Endothelial cell of umbilical vein (primary cell): Measurements from ENCODE around the gene PHF12. TPM values are rescaled to one million over a fixed set of nuclear protein-coding genes. Genes with fewer than 3 reads are reported as not detected.

Source experiments
- BruUV-seq: library from RNA; stranded (reverse); fragments of 400-500 nt; replicated peaks from 2 replicates; lab custom pipeline; 2021; lab: Mats Ljungman, UMichigan
- CTCF ChIA-PET: fragments of 300-600, 350-600 bp; sonication (Branson Sonifier 250); formaldehyde crosslinking; loops from one replicate; lab custom pipeline; 2021; ENCODE audit warnings: antibody characterized with exemption, inconsistent platforms; lab: Charles Lee
- POLR2A ChIA-PET: fragments of 300-600, 350-600 bp; sonication (Branson Sonifier 250); formaldehyde crosslinking; loops from one replicate; lab custom pipeline; 2021; ENCODE audit warnings: antibody characterized with exemption, inconsistent platforms; lab: Charles Lee
- DNase-seq: peaks from one replicate; pipeline ENCODE4 v3.0.0-alpha.2; 2011; ENCODE audit warnings: low read depth, low spot score
- FAIRE-seq: peaks from 2 replicates; lab custom pipeline; 2011; peaks lifted over from hg19 to GRCh38; lab: Jason Lieb, UNC
- H2AFZ ChIP-seq: 2 replicates; pipeline ENCODE4 v1.6.0; 2012; ENCODE audit warnings: low read depth, low read length, control low read depth, inconsistent platforms
- H3K27ac ChIP-seq: 2 replicates; pipeline ENCODE4 v1.5.1; 2011; ENCODE audit warnings: low read depth, mild to moderate bottlenecking, control low read depth, low read length, moderate library complexity; ENCODE audit not compliant: insufficient read depth
- H3K27me3 ChIP-seq, 2 experiments: 2 replicates each; pipeline versions ENCODE4 v1.6.0 to v1.6.1; 2011; ENCODE audit warnings: low read length in 2 of 2, mixed read lengths in 1 of 2; ENCODE audit not compliant: control insufficient read depth in 2 of 2, insufficient read depth in 2 of 2
- H3K36me3 ChIP-seq, 2 experiments: 2 replicates in 1 of 2; 3 replicates in 1 of 2; pipeline ENCODE4 v1.5.1; 2011; ENCODE audit warnings: low read length in 2 of 2, mild to moderate bottlenecking in 1 of 2, moderate library complexity in 1 of 2; ENCODE audit not compliant: control insufficient read depth in 2 of 2, insufficient read depth in 2 of 2; ENCODE audit errors: extremely low read depth in 1 of 2
- H3K4me1 ChIP-seq: 3 replicates; pipeline ENCODE4 v1.5.1; 2011; ENCODE audit warnings: mild to moderate bottlenecking, low read length; ENCODE audit not compliant: control insufficient read depth, insufficient read depth; ENCODE audit errors: extremely low read depth
- H3K4me2 ChIP-seq: 2 replicates; pipeline ENCODE4 v1.6.1; 2011; ENCODE audit warnings: low read length, control low read depth, mixed read lengths; ENCODE audit not compliant: insufficient read depth
- H3K4me3 ChIP-seq, 3 experiments: fragments of 200-600 bp in 1 of 3; sonication (generic), shearing (Covaris generic) in 1 of 3; replicated peaks in 1 of 3; 2 replicates each; pipeline ENCODE4 v1.5.1; 2011 to 2016; ENCODE audit warnings: control low read depth in 3 of 3, low read length in 3 of 3, mild to moderate bottlenecking in 2 of 3, inconsistent platforms in 1 of 3, low read depth in 1 of 3, moderate library complexity in 1 of 3; ENCODE audit not compliant: insufficient read depth in 1 of 3
- H3K79me2 ChIP-seq: 2 replicates; pipeline ENCODE4 v1.6.0; 2012; ENCODE audit warnings: low read length, inconsistent platforms; ENCODE audit not compliant: control insufficient read depth, insufficient read depth
- H3K9ac ChIP-seq: replicated peaks from 2 replicates; pipeline ENCODE3; 2011; ENCODE audit warnings: low read length, control low read depth; ENCODE audit not compliant: insufficient read depth; ENCODE audit errors: extremely low read depth
- H3K9me1 ChIP-seq: replicated peaks from 3 replicates; pipeline ENCODE4 v1.6.0; 2011; ENCODE audit warnings: mild to moderate bottlenecking, low read length; ENCODE audit not compliant: control insufficient read depth, insufficient read depth; ENCODE audit errors: extremely low read depth
- H3K9me3 ChIP-seq: replicated peaks from 2 replicates; pipeline ENCODE4 v1.5.1; 2012; ENCODE audit warnings: low read length, inconsistent platforms; ENCODE audit not compliant: control insufficient read depth, insufficient read depth
- H4K20me1 ChIP-seq: replicated peaks from 2 replicates; pipeline ENCODE3; 2011; ENCODE audit warnings: mild to moderate bottlenecking, low read length; ENCODE audit not compliant: control insufficient read depth, insufficient read depth; ENCODE audit errors: extremely low read depth
- EZH2 ChIP-seq: IDR thresholded peaks from 2 replicates; pipeline ENCODE4 v1.6.1; 2012; ENCODE audit warnings: borderline replicate concordance, low read depth, mild to moderate bottlenecking, moderate library complexity, low read length, inconsistent platforms; ENCODE audit not compliant: severe bottlenecking
- FOS ChIP-seq: IDR thresholded peaks from 2 replicates; pipeline ENCODE4 v1.6.1; 2011; ENCODE audit warnings: mild to moderate bottlenecking, low read length, moderate library complexity, borderline replicate concordance; ENCODE audit not compliant: insufficient read depth
- GATA2 ChIP-seq: IDR thresholded peaks from 2 replicates; pipeline ENCODE4 v1.7.0; 2011; ENCODE audit warnings: low read depth, mild to moderate bottlenecking, moderate library complexity, mixed read lengths, low read length; ENCODE audit not compliant: insufficient read length, insufficient read depth
- JUN ChIP-seq: IDR thresholded peaks from 2 replicates; pipeline ENCODE4 v1.6.1; 2011; ENCODE audit warnings: borderline replicate concordance, low read depth; ENCODE audit not compliant: insufficient read length, insufficient read depth
- MYC ChIP-seq: IDR thresholded peaks from one replicate; pipeline ENCODE4 v1.6.1; 2011; ENCODE audit warnings: mild to moderate bottlenecking, low read depth, low read length
- POLR2A ChIP-seq: IDR thresholded peaks from 2 replicates; pipeline ENCODE4 v1.6.1; 2012; ENCODE audit warnings: low read depth, mild to moderate bottlenecking, control low read depth, low read length
- POLR2AphosphoS5 ChIP-seq: IDR thresholded peaks from 2 replicates; pipeline ENCODE4 v1.6.1; 2012; ENCODE audit warnings: low read depth, mild to moderate bottlenecking, control low read depth, low read length, moderate library complexity; ENCODE audit not compliant: insufficient read depth
- dilution Hi-C: fragments of 300-500 bp; cut with MboI; formaldehyde crosslinking; loops from one replicate; pipeline ENCODE4 v1.15.0; 2019; ENCODE audit warnings: low sequenced_read_pairs; ENCODE audit not compliant: extremely low pct_ligation_motif_present
- intact Hi-C: fragments of 100-400 bp; cut with micrococcal nuclease; formaldehyde crosslinking; loops from one replicate; pipeline ENCODE4 v1.10.0; 2022
- polyA plus RNA-seq, 4 experiments: library from polyadenylated mRNA; depleted of rRNA in 3 of 4; stranded (reverse) in 3 of 4; unstranded in 1 of 4; fragments of >200 nt; gene quantifications; 2 replicates each; pipeline versions ENCODE4 v1.2.1 to v1.2.3, GENCODE V29; 2011 to 2012; ENCODE audit warnings: missing spikeins in 1 of 4
- total RNA-seq: library from RNA; stranded (reverse); gene quantifications from 2 replicates; pipeline ENCODE4 v1.2.3, GENCODE V29; 2021
- TF ChIP-seq, protein P1 (sequence below), 2 donors: IDR thresholded peaks; 1 replicate in 1 of 2; 2 replicates in 1 of 2; pipeline ENCODE4 v1.5.1; 2011; ENCODE audit warnings: low read length in 2 of 2, mild to moderate bottlenecking in 2 of 2, moderate library complexity in 2 of 2, control low read depth in 1 of 2, inconsistent platforms in 1 of 2, low read depth in 1 of 2; ENCODE audit not compliant: insufficient read depth in 1 of 2; ENCODE audit errors: extremely low read depth in 1 of 2
- TF ChIP-seq, protein P2 (sequence below): IDR thresholded peaks from 2 replicates; pipeline ENCODE4 v1.6.1; 2011; ENCODE audit not compliant: insufficient read depth, insufficient read length

PHF12 gene
- total and polyA plus RNA-seq, 2 donors (not counting 3 experiments of a cell fraction or from before 2014, with no cell fraction given): 26.6 to 44.2 TPM

DNA sequence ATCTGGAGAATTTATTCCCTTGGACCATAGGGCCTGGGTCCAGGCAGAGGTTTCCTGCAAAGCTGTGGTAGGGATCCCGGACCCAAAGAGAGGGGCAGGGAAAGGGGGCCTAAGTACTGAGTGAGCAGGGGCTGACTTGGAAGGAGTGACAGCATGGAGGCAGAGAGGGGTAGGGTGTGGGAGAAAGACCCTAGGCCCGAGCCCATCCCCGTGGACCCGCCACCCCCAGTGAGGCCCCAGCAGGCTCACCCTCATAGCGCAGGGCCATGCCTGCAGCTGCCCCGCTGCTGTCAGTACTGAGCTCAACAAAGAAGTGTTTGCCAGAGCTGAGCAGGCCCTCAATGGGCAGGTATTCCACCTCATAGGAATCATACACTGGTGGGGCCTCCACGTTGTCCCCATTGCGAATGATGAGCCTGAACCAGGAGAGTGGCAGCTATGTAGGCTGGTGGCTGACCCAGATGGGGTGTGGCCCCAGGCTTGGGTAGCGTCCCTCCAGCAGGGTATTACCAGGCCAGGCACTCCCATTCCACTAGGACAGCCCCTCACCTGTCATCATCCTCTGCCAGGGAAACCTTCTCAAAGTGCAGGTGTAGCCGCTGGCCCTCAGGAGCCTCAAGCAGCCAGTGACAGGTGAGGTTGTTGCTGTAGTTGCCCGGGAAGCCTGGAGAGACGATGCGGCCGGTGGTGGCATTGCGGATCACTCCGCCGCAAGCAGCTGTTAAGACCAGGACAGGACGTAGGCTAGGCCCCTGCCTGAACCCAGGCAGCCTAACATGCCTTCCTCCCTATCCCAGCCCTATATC lies 9.1 kb upstream of the PHF12 start:
- Histone ChIP-seq H4K20me1 (no peaks in the 10 kb centered on the region), H2AFZ (no peak overlapping the region), H3K9me1 (no peaks in the 10 kb centered on the region), H3K4me3 (no peak overlapping the region), H3K4me2 (no peak overlapping the region), H3K27ac (no peak overlapping the region), H3K4me1 (peaks cover 4% of the 10 kb centered on the region), H3K36me3 (no peaks in the 10 kb centered on the region), H3K9ac (no peak overlapping the region), H3K9me3 (no peaks in the 10 kb centered on the region), H3K27me3 (no peaks in the 10 kb centered on the region), H3K79me2 (no peaks in the 10 kb centered on the region)
- POLR2A ChIA-PET: no interaction called here
- no TSS peak for BruUV-seq
- FAIRE-seq: no peak
- intact Hi-C loops (no loop called here), dilution Hi-C loops (no loop called here)
- DNase-seq: no peak
- CTCF ChIA-PET: interaction anchor here (1.7 to 10.7 kb wide), 2 partner anchors 153 to 164 kb away, joined by 5 to 1079 read pairs; no protein-coding TSS in a partner anchor
- TF ChIP-seq, protein P1, sequence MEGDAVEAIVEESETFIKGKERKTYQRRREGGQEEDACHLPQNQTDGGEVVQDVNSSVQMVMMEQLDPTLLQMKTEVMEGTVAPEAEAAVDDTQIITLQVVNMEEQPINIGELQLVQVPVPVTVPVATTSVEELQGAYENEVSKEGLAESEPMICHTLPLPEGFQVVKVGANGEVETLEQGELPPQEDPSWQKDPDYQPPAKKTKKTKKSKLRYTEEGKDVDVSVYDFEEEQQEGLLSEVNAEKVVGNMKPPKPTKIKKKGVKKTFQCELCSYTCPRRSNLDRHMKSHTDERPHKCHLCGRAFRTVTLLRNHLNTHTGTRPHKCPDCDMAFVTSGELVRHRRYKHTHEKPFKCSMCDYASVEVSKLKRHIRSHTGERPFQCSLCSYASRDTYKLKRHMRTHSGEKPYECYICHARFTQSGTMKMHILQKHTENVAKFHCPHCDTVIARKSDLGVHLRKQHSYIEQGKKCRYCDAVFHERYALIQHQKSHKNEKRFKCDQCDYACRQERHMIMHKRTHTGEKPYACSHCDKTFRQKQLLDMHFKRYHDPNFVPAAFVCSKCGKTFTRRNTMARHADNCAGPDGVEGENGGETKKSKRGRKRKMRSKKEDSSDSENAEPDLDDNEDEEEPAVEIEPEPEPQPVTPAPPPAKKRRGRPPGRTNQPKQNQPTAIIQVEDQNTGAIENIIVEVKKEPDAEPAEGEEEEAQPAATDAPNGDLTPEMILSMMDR (IDR thresholded peaks at IDR 0.05; ENCODE audit: extremely low read depth in 1 of 2, insufficient read depth in 1 of 2, low read depth in 1 of 2, low read length in 2 of 2): no peak
- TF ChIP-seq MYC (no peak), FOS (no peak), EZH2 (no peak), POLR2A (no peak), GATA2 (no peak), POLR2AphosphoS5 (no peak), JUN (no peak)
- TF ChIP-seq, protein P2, sequence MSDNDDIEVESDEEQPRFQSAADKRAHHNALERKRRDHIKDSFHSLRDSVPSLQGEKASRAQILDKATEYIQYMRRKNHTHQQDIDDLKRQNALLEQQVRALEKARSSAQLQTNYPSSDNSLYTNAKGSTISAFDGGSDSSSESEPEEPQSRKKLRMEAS: no peak
